Ishikawa (cell line): ENCODE results near the gene CD2AP.

Source experiments
- CEBPB ChIP-seq: IDR thresholded peaks from 2 replicates; pipeline ENCODE4 v1.6.1; 2012
- CREB1 ChIP-seq: IDR thresholded peaks from 2 replicates; pipeline ENCODE4 v1.6.1; 2012; ENCODE audit warnings: low read depth
- EGR1 ChIP-seq: IDR thresholded peaks from 2 replicates; pipeline ENCODE4 v1.6.1; 2012
- EP300 ChIP-seq: IDR thresholded peaks from 2 replicates; pipeline ENCODE4 v1.6.1; 2012; ENCODE audit warnings: borderline replicate concordance
- FOXM1 ChIP-seq: IDR thresholded peaks from 2 replicates; pipeline ENCODE4 v1.6.1; 2012; ENCODE audit warnings: low read depth, borderline replicate concordance
- NFIC ChIP-seq: IDR thresholded peaks from 2 replicates; pipeline ENCODE4 v1.6.1; 2012
- RAD21 ChIP-seq: IDR thresholded peaks from 2 replicates; pipeline ENCODE4 v1.6.1; 2012; ENCODE audit warnings: low read depth
- TAF1 ChIP-seq: IDR thresholded peaks from 2 replicates; pipeline ENCODE4 v1.6.1; 2012; ENCODE audit warnings: low read depth, mild to moderate bottlenecking
- TCF12 ChIP-seq: IDR thresholded peaks from 2 replicates; pipeline ENCODE4 v1.6.1; 2012; ENCODE audit warnings: low read depth
- TEAD4 ChIP-seq: IDR thresholded peaks from 2 replicates; pipeline ENCODE4 v1.6.1; 2012
- YY1 ChIP-seq: IDR thresholded peaks from 2 replicates; pipeline ENCODE4 v1.6.1; 2012; ENCODE audit warnings: low read depth
- ZBTB7A ChIP-seq: IDR thresholded peaks from 2 replicates; pipeline ENCODE4 v1.6.1; 2012; ENCODE audit warnings: low read depth
- TF ChIP-seq, protein P1 (sequence below): IDR thresholded peaks from 2 replicates; pipeline ENCODE4 v1.6.1; 2012
- TF ChIP-seq, protein P2 (sequence below): IDR thresholded peaks from 2 replicates; pipeline ENCODE4 v1.6.1; 2012; ENCODE audit warnings: low read depth, mild to moderate bottlenecking
- TF ChIP-seq, protein P3 (sequence below): IDR thresholded peaks from 2 replicates; pipeline ENCODE4 v1.6.1; 2012

Gene CD2AP

DNA sequence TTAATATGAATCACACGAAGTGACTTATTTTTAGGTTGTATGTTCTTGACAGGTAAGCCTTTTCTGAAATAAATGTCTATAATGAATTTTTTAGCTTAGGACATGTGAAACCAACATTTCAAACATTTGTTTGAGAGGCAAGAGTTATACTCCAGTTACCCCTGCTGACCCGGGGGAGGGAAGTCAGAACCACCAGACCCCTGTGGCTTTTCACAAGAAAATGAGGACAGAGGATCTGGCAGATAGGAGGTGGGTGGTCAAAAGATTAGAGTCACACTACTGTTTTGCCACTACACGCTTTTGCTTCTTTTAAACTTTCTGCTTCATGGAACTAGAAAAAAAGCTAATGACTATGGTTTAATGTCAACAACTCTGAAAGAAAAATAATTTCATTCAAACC lies 193.3 kb downstream of the CD2AP start:
- TF ChIP-seq ZBTB7A (no peak), NFIC (no peak), EGR1 (no peak), YY1 (no peak), CEBPB (no peak), EP300 (no peak), CREB1 (no peak), RAD21 (no peak), FOXM1 (no peak), TEAD4 (no peak), TCF12 (no peak), TAF1 (no peak)
- TF ChIP-seq, protein P1, sequence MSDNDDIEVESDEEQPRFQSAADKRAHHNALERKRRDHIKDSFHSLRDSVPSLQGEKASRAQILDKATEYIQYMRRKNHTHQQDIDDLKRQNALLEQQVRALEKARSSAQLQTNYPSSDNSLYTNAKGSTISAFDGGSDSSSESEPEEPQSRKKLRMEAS = no peak
- TF ChIP-seq, protein P2, sequence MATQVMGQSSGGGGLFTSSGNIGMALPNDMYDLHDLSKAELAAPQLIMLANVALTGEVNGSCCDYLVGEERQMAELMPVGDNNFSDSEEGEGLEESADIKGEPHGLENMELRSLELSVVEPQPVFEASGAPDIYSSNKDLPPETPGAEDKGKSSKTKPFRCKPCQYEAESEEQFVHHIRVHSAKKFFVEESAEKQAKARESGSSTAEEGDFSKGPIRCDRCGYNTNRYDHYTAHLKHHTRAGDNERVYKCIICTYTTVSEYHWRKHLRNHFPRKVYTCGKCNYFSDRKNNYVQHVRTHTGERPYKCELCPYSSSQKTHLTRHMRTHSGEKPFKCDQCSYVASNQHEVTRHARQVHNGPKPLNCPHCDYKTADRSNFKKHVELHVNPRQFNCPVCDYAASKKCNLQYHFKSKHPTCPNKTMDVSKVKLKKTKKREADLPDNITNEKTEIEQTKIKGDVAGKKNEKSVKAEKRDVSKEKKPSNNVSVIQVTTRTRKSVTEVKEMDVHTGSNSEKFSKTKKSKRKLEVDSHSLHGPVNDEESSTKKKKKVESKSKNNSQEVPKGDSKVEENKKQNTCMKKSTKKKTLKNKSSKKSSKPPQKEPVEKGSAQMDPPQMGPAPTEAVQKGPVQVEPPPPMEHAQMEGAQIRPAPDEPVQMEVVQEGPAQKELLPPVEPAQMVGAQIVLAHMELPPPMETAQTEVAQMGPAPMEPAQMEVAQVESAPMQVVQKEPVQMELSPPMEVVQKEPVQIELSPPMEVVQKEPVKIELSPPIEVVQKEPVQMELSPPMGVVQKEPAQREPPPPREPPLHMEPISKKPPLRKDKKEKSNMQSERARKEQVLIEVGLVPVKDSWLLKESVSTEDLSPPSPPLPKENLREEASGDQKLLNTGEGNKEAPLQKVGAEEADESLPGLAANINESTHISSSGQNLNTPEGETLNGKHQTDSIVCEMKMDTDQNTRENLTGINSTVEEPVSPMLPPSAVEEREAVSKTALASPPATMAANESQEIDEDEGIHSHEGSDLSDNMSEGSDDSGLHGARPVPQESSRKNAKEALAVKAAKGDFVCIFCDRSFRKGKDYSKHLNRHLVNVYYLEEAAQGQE = no peak
- TF ChIP-seq, protein P3, sequence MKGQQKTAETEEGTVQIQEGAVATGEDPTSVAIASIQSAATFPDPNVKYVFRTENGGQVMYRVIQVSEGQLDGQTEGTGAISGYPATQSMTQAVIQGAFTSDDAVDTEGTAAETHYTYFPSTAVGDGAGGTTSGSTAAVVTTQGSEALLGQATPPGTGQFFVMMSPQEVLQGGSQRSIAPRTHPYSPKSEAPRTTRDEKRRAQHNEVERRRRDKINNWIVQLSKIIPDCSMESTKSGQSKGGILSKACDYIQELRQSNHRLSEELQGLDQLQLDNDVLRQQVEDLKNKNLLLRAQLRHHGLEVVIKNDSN = no peak

DNA sequence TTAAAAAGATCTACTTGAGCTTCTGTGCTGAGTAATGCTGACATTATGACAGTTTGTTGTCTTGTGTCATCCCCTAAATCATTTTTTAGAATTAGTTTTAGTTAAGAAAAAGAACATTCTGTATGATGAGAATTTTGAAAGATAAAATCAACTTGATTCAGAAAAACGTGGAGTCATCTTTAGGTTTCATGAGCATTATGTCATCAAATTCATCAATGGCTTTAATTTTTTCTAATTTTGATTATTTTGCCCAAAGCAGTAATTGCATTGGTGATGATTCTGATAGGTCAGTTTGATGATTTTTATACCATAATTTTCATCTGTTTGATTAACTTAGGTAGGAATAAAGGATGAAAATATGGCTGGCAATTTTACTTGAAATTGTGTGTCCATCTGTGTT lies 194.2 kb downstream of the CD2AP start:
- TF ChIP-seq, protein P1 = no peak
- TF ChIP-seq FOXM1 (no peak), CREB1 (no peak), TCF12 (no peak), TEAD4 (no peak), YY1 (no peak), EP300 (no peak), RAD21 (no peak), ZBTB7A (no peak), NFIC (no peak), EGR1 (no peak), TAF1 (no peak), CEBPB (no peak)
- TF ChIP-seq, protein P2 = no peak
- TF ChIP-seq, protein P3 = no peak

DNA sequence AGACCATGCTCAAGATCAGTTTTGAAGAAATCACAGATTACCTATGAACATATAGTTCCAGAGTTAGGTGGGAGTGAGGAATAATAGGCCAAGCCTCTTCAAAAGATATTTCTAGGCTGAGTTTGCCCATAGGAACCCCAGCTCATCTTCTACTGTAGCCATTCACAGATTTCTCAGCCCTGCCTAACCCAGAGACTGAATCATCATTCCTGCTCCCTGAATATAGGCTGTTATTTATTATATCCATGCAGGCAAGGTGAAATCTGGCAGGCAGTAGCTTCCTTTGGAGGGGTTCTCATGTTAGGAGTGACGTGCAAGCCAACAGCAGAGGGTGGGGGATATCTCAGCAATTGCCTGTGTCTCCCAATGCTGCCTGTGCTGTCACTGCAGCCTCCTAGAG lies 195.2 kb downstream of the CD2AP start:
- TF ChIP-seq TCF12 (no peak), FOXM1 (no peak), EP300 (no peak), NFIC (no peak)
- TF ChIP-seq, protein P1 = no peak

DNA sequence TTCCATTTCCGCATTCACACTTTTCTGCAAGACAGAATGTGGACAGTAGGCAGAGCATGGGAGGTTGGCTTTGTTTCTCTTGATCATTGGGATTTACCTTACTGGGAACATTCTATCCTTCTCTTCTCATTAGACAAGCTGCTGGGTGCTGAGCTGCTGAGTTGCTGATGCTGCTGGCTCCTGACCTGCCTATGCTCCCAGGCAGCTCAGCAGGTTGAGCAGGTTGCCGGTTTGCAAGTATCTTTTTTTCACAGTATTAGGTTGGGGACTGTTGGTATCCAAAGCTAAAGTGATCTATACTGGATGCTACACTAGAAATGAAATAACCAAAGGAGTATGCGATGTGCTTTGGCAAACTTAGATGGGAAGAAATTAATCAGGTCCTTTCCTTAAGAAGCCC lies 197.1 kb downstream of the CD2AP start:
- TF ChIP-seq RAD21 (no peak), TEAD4 (no peak), TAF1 (no peak), EGR1 (no peak), NFIC (no peak), EP300 (no peak), CREB1 (no peak)
- TF ChIP-seq, protein P3 = no peak
- TF ChIP-seq, protein P2 = no peak
